ENCODE data around the gene CTXND1. TPM values are rescaled to one million over a fixed set of nuclear protein-coding genes. Genes with fewer than 3 reads are reported as not detected.

CTXND1 gene
- total and polyA plus RNA-seq, 9 donors = 0.04 to 0.52 (median 0.14) TPM; not detected in 1

- 49 to 64% (median 62%) methylated on average over 9 of the region's 9 CpGs for WGBS, 3 donors
- H3K4me3 ChIP-seq = no peak overlapping the region
- H3K9me3 ChIP-seq = no peaks in the 10 kb centered on the region
- TF ChIP-seq POLR2A (IDR thresholded peaks at IDR 0.05) = no peak
- TF ChIP-seq EP300 (IDR thresholded peaks at IDR 0.05) = no peak
- TF ChIP-seq, protein P1, sequence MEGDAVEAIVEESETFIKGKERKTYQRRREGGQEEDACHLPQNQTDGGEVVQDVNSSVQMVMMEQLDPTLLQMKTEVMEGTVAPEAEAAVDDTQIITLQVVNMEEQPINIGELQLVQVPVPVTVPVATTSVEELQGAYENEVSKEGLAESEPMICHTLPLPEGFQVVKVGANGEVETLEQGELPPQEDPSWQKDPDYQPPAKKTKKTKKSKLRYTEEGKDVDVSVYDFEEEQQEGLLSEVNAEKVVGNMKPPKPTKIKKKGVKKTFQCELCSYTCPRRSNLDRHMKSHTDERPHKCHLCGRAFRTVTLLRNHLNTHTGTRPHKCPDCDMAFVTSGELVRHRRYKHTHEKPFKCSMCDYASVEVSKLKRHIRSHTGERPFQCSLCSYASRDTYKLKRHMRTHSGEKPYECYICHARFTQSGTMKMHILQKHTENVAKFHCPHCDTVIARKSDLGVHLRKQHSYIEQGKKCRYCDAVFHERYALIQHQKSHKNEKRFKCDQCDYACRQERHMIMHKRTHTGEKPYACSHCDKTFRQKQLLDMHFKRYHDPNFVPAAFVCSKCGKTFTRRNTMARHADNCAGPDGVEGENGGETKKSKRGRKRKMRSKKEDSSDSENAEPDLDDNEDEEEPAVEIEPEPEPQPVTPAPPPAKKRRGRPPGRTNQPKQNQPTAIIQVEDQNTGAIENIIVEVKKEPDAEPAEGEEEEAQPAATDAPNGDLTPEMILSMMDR (IDR thresholded peaks at IDR 0.05) = no peak
- no peaks in the 10 kb centered on the region for H3K36me3 ChIP-seq
- intact Hi-C loops (cut with DNase I) = no loop called here
- no peak for DNase-seq
- no peaks in the 10 kb centered on the region for H3K4me1 ChIP-seq (ENCODE audit: insufficient read depth)
- H3K27ac ChIP-seq = no peak overlapping the region
- H3K27me3 ChIP-seq = no peaks in the 10 kb centered on the region
Measured at GRCh38 chr15:80202641-80203360, 49.2 kb downstream of the CTXND1 start.

- no peak for TF ChIP-seq EP300 (IDR thresholded peaks at IDR 0.05)
- no peak for TF ChIP-seq POLR2A (IDR thresholded peaks at IDR 0.05)
- TF ChIP-seq, protein P1 (IDR thresholded peaks at IDR 0.05) = no peak
- no peak for DNase-seq
- WGBS, 3 donors = 48 to 92% (median 83%) methylated on average over 2 of the region's 2 CpGs
- intact Hi-C loops (cut with DNase I) = no loop called here
- Histone ChIP-seq H3K4me3 (no peak overlapping the region), H3K27me3 (no peaks in the 10 kb centered on the region), H3K9me3 (no peaks in the 10 kb centered on the region), H3K36me3 (no peaks in the 10 kb centered on the region), H3K4me1 (ENCODE audit: insufficient read depth) (no peaks in the 10 kb centered on the region), H3K27ac (no peak overlapping the region)
Measured at GRCh38 chr15:80202016-80202315, 50.0 kb downstream of the CTXND1 start.

- Histone ChIP-seq H3K9me3 (no peaks in the 10 kb centered on the region), H3K27ac (no peak overlapping the region), H3K4me1 (ENCODE audit: insufficient read depth) (no peaks in the 10 kb centered on the region), H3K36me3 (no peaks in the 10 kb centered on the region), H3K27me3 (no peaks in the 10 kb centered on the region), H3K4me3 (no peak overlapping the region)
- intact Hi-C loops (cut with DNase I) = no loop called here
- 81 to 84% (median 83%) methylated on average over 25 to 26 of the region's 26 CpGs for WGBS, 3 donors
- no peak for DNase-seq
- TF ChIP-seq, protein P1 (IDR thresholded peaks at IDR 0.05) = no peak
- no peak for TF ChIP-seq EP300 (IDR thresholded peaks at IDR 0.05)
- TF ChIP-seq POLR2A (IDR thresholded peaks at IDR 0.05) = no peak
Measured at GRCh38 chr15:80201256-80202015, 50.6 kb downstream of the CTXND1 start.

DNA sequence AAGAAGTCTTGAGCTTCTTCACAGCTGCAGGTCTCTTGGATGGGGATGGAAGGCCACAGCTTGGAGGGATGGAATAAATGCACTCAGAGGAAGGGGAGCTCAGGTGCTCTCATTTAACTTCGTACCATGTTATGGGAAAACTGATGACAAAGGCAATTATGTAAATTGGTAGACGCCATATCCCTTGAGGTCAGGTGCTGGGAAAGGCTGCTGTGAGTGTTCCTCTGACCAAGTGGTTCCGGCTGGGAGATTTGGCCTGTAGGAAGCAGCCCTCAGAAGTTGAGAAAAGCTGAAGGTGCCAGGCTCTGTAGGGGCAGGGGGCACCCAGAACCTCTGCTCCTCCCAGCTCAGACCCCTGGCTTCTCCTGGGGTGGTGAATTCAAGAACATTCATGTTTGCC, 52.1 kb downstream of the CTXND1 start:
- intact Hi-C loops (cut with DNase I) = loop anchor here in 1 of 4 donors (2.0 kb wide), 1 partner anchor 19 kb away; no protein-coding TSS in a partner anchor
- no peak for DNase-seq
- TF ChIP-seq POLR2A (IDR thresholded peaks at IDR 0.05) = no peak
- TF ChIP-seq EP300 (IDR thresholded peaks at IDR 0.05) = no peak
- TF ChIP-seq, protein P1 (IDR thresholded peaks at IDR 0.05) = no peak
- no peaks in the 10 kb centered on the region for H3K36me3 ChIP-seq
- no peaks in the 10 kb centered on the region for H3K4me1 ChIP-seq (ENCODE audit: insufficient read depth)
- H3K27ac ChIP-seq = no peak overlapping the region
- WGBS, 3 donors = 59 to 90% (median 88%) methylated on average over 3 of the region's 3 CpGs
- no peaks in the 10 kb centered on the region for H3K27me3 ChIP-seq
- H3K4me3 ChIP-seq = no peak overlapping the region
- no peaks in the 10 kb centered on the region for H3K9me3 ChIP-seq
